Measurements from ENCODE around the gene LRPAP1. TPM values are rescaled to one million over a fixed set of nuclear protein-coding genes. Genes with fewer than 3 reads are reported as not detected.
"Not testable (repeated sequence)": the region's sequence is repeated elsewhere in the genome, so short reads cannot be mapped to it uniquely, and the experiment has no call there.

The LRPAP1 gene
- total RNA-seq, 1 experiment from 2014 or later, result 90.8 TPM

DNA sequence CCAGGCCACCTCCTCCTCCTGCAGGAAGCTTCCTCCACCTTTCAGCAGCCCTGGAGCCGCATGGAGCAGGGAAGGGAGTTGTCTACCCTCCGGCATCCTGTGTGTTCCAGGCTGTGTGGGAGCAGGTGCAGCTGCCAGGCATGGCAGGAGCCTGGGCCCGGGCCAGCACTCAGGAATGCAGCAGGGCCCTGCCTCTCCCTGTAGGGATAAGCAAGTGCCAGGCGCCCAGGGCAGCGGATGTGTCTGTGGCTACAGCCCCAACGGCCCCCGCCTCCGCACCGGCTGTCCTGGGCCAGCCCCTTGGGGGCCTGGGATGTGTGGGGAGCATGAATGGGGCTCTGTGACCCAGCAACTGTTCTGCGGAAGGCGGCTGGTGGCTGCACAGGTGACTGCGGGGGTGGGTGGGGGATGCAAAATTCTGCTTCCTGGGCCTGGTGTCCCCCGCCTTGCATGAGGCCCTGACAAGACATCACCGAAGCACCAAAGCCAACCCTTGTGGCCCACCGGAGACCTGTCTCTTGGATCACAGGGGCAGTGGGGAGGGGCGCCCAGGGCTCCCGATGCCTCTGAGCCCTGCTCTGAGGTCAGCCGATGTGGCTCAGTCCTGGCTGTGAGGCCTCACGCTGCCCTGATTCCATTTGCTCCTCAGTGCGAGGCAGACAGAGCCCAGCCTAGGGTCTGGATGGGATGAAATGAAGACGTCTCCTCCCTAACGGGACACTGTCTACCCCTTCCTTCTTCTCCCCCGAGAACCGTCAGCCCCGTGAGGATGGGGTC lies 70.5 kb downstream of the LRPAP1 start:
- ChIA-PET CTCF (interaction anchor here (1.2 to 2.3 kb wide), 3 partner anchors 18 to 143 kb away, joined by 4 to 12 read pairs (median 5); no protein-coding TSS in a partner anchor), POLR2A (no interaction called here)
- no peak overlapping the region for H3K4me3 Mint-ChIP-seq
- TF ChIP-seq, protein P1, sequence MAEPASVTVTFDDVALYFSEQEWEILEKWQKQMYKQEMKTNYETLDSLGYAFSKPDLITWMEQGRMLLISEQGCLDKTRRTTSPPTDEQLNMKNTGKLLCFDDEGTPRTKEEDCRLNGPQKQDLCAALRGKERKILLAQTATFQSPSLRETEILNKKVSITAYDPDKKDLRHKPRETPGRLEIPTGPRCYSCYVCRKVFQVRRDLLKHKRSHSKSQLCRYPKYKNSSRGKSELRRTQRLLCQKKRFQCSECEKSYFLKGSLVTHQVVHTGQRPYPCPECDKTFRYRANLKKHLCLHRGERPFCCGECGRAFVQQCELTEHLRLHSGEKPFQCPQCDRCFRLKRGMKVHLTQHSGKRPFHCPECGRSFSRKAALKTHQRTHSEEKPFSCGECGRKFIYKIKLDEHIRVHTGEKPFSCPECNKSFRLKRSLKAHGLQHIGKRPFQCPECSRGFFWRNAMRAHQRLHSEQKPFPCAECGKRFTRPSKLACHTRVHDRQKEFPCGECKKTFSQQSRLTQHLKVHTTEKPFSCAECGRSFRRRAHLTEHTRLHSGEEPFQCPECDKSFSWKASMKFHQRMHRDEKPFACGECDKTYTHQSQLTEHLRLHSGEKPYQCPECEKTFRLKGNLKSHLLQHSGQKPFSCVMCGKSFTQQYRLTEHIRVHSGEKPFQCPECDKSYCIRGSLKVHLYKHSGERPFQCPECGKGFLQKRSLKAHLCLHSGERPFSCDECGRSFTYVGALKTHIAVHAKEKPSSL (CRISPR knock-in tag; conservative IDR thresholded peaks at IDR 0.05), result no peak
- TF ChIP-seq NR1H2 (CRISPR knock-in tag; IDR thresholded peaks at IDR 0.05) (no peak), ATF1 (CRISPR knock-in tag; IDR thresholded peaks at IDR 0.05) (no peak), ZNF671 (CRISPR knock-in tag; IDR thresholded peaks at IDR 0.05) (no peak), ZNF396 (CRISPR knock-in tag; IDR thresholded peaks at IDR 0.05; ENCODE audit: borderline replicate concordance) (no peak), ZBTB21 (CRISPR knock-in tag; IDR thresholded peaks at IDR 0.05; ENCODE audit: borderline replicate concordance) (no peak)
- TF ChIP-seq, protein P2, sequence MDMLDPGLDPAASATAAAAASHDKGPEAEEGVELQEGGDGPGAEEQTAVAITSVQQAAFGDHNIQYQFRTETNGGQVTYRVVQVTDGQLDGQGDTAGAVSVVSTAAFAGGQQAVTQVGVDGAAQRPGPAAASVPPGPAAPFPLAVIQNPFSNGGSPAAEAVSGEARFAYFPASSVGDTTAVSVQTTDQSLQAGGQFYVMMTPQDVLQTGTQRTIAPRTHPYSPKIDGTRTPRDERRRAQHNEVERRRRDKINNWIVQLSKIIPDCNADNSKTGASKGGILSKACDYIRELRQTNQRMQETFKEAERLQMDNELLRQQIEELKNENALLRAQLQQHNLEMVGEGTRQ (CRISPR knock-in tag; IDR thresholded peaks at IDR 0.05), result no peak
- DNase-seq (ENCODE audit: low spot score) (no peak), ATAC-seq (no peak)
- H3K27ac Mint-ChIP-seq, result no peak overlapping the region
- H3K27me3 Mint-ChIP-seq (ENCODE audit: low read depth), result peaks cover 67% of the 10 kb centered on the region
- peaks cover 7% of the 10 kb centered on the region for H3K9me3 Mint-ChIP-seq
- H3K4me1 Mint-ChIP-seq, result no peaks in the 10 kb centered on the region
- no peaks in the 10 kb centered on the region for H3K36me3 Mint-ChIP-seq

DNA sequence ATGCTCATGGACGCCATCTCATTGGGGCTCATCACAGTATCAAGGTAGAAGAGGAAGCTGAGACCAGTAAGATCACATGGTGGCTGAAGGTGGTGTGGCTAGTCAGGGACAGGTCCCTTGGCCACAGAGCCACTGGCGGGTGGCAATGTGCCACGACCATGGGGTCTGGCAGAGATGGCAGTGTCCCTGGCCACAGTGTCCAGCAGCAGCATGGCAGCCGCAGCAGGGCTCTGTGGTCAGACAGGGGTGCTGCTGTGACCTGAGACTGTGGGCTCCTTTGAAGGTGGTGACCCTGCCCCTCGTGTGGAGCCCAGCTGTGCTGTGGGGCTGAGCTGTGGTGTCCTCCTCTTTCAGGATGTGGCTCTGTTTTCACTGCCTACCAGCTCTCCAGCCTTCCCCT lies 71.3 kb downstream of the LRPAP1 start:
- TF ChIP-seq, protein P3, sequence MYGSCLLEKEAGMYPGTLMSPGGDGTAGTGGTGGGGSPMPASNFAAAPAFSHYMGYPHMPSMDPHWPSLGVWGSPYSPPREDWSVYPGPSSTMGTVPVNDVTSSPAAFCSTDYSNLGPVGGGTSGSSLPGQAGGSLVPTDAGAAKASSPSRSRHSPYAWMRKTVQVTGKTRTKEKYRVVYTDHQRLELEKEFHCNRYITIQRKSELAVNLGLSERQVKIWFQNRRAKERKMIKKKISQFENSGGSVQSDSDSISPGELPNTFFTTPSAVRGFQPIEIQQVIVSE (CRISPR knock-in tag; IDR thresholded peaks at IDR 0.05; ENCODE audit: borderline replicate concordance), result no peak
- no peak for TF ChIP-seq HMGA2 (CRISPR knock-in tag; IDR thresholded peaks at IDR 0.05)
- no peak for TF ChIP-seq OVOL2 (CRISPR knock-in tag; IDR thresholded peaks at IDR 0.05; ENCODE audit: borderline replicate concordance)
- TF ChIP-seq, protein P4, sequence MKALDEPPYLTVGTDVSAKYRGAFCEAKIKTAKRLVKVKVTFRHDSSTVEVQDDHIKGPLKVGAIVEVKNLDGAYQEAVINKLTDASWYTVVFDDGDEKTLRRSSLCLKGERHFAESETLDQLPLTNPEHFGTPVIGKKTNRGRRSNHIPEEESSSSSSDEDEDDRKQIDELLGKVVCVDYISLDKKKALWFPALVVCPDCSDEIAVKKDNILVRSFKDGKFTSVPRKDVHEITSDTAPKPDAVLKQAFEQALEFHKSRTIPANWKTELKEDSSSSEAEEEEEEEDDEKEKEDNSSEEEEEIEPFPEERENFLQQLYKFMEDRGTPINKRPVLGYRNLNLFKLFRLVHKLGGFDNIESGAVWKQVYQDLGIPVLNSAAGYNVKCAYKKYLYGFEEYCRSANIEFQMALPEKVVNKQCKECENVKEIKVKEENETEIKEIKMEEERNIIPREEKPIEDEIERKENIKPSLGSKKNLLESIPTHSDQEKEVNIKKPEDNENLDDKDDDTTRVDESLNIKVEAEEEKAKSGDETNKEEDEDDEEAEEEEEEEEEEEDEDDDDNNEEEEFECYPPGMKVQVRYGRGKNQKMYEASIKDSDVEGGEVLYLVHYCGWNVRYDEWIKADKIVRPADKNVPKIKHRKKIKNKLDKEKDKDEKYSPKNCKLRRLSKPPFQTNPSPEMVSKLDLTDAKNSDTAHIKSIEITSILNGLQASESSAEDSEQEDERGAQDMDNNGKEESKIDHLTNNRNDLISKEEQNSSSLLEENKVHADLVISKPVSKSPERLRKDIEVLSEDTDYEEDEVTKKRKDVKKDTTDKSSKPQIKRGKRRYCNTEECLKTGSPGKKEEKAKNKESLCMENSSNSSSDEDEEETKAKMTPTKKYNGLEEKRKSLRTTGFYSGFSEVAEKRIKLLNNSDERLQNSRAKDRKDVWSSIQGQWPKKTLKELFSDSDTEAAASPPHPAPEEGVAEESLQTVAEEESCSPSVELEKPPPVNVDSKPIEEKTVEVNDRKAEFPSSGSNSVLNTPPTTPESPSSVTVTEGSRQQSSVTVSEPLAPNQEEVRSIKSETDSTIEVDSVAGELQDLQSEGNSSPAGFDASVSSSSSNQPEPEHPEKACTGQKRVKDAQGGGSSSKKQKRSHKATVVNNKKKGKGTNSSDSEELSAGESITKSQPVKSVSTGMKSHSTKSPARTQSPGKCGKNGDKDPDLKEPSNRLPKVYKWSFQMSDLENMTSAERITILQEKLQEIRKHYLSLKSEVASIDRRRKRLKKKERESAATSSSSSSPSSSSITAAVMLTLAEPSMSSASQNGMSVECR (CRISPR knock-in tag; IDR thresholded peaks at IDR 0.05; ENCODE audit: borderline replicate concordance), result no peak
- TF ChIP-seq, protein P5, sequence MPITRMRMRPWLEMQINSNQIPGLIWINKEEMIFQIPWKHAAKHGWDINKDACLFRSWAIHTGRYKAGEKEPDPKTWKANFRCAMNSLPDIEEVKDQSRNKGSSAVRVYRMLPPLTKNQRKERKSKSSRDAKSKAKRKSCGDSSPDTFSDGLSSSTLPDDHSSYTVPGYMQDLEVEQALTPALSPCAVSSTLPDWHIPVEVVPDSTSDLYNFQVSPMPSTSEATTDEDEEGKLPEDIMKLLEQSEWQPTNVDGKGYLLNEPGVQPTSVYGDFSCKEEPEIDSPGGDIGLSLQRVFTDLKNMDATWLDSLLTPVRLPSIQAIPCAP (CRISPR knock-in tag; IDR thresholded peaks at IDR 0.05), result no peak
- TF ChIP-seq, protein P6, sequence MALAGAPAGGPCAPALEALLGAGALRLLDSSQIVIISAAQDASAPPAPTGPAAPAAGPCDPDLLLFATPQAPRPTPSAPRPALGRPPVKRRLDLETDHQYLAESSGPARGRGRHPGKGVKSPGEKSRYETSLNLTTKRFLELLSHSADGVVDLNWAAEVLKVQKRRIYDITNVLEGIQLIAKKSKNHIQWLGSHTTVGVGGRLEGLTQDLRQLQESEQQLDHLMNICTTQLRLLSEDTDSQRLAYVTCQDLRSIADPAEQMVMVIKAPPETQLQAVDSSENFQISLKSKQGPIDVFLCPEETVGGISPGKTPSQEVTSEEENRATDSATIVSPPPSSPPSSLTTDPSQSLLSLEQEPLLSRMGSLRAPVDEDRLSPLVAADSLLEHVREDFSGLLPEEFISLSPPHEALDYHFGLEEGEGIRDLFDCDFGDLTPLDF (CRISPR knock-in tag; IDR thresholded peaks at IDR 0.05), result no peak
- Mint-ChIP-seq H3K36me3 (0 out of 2 replicates have a peak, but pooled peaks cover under 1% of the 10 kb centered on the region), H3K27me3 (ENCODE audit: low read depth) (peaks cover 75% of the 10 kb centered on the region), H3K9me3 (peaks cover 7% of the 10 kb centered on the region), H3K4me3 (no peak overlapping the region), H3K4me1 (no peaks in the 10 kb centered on the region), H3K27ac (no peak overlapping the region)
- ATAC-seq, result no peak
- ChIA-PET POLR2A (no interaction called here), CTCF (interaction anchor here (1.2 to 2.3 kb wide), 2 partner anchors 18 to 20 kb away, joined by 4 to 12 read pairs; no protein-coding TSS in a partner anchor)
- DNase-seq (ENCODE audit: low spot score), result no peak

DNA sequence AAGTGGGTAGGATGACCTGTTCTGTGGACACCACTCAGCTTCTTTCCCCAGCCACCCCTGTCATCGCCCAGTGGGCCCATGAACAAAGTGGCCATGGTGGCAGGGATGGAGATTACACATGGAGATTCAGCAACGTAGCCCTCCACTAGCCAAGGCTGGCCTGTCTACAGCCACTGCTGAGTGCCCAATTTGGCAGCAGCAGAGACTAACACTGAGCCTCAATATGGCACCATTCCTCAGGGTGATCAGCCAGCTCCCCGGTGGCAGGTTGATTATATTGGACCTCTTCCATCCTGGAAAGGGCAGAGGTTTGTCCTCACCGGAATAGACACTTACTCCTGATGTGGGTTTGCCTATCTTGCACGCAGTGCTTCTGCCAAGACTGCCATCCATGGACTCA lies 73.1 kb downstream of the LRPAP1 start:
- peaks cover 12% of the 10 kb centered on the region for H3K36me3 Mint-ChIP-seq
- POLR2A ChIA-PET; CTCF ChIA-PET; H3K4me1 Mint-ChIP-seq; H3K4me3 Mint-ChIP-seq; DNase-seq (ENCODE audit: low spot score); ATAC-seq; H3K27ac Mint-ChIP-seq: not testable (repeated sequence)
- peaks cover 77% of the 10 kb centered on the region for H3K27me3 Mint-ChIP-seq (ENCODE audit: low read depth)
- H3K9me3 Mint-ChIP-seq, result peaks cover 25% of the 10 kb centered on the region
